Thyroid gland (tissue), 4 donors: ENCODE data around the gene CAMK1D.

Experiments used
- POLR2A ChIP-seq, 2 donors: fragments of 450-650 bp; IDR thresholded peaks; one replicate each; pipeline ENCODE4 v1.6.1; 2017; ENCODE audit warnings: antibody characterized with exemption in 2 of 2, mild to moderate bottlenecking in 2 of 2, moderate library complexity in 1 of 2
- TF ChIP-seq, protein P1 (sequence below), 6 experiments: fragments of 200-600 bp in 3 of 6; fragments of 450-650 bp in 3 of 6; sonication (generic) in 3 of 6; IDR thresholded peaks; one replicate each; pipeline ENCODE4 v1.5.1; 2016 to 2019; ENCODE audit warnings: antibody characterized with exemption in 6 of 6, mild to moderate bottlenecking in 2 of 6, inconsistent platforms in 1 of 6, moderate library complexity in 1 of 6

DNA sequence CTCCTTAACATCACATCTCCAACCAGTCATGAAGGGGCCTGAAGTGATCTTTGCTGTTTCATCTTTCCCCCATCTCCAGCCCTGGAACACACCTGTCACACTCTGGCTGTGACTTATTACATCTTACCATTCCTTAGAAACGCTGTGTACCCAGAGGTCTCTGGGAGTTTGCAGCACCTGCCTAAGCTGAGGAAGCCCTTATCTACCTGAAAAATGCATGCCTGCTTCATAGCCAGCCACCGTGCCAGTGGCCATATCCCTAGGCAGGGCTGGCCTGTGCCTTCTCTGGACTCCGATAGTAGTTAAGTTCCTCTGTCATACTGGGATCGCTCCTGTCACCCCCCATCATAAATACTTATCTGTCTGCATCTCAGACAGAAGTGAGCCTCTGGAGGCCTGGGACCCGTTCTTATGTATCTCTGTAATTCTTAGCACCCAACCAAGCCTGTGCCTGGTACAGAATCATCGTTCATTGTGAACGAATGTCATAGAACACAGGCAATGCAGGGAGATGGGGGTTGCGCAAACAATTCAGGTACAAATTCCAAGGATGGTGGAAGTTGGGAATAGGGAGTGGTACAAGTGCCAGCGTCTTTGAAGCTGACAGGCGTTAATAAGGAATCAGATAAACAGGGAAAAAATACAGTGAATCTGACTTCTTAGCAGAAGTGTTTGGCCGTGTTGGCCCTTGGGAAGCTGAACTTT lies 254.6 kb downstream of the CAMK1D start:
- TF ChIP-seq, protein P1, sequence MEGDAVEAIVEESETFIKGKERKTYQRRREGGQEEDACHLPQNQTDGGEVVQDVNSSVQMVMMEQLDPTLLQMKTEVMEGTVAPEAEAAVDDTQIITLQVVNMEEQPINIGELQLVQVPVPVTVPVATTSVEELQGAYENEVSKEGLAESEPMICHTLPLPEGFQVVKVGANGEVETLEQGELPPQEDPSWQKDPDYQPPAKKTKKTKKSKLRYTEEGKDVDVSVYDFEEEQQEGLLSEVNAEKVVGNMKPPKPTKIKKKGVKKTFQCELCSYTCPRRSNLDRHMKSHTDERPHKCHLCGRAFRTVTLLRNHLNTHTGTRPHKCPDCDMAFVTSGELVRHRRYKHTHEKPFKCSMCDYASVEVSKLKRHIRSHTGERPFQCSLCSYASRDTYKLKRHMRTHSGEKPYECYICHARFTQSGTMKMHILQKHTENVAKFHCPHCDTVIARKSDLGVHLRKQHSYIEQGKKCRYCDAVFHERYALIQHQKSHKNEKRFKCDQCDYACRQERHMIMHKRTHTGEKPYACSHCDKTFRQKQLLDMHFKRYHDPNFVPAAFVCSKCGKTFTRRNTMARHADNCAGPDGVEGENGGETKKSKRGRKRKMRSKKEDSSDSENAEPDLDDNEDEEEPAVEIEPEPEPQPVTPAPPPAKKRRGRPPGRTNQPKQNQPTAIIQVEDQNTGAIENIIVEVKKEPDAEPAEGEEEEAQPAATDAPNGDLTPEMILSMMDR (IDR thresholded peaks at IDR 0.05), result no peak
- no peak for TF ChIP-seq POLR2A (IDR thresholded peaks at IDR 0.05)
